ENCODE data around the gene ZNF774. TPM values are rescaled to one million over a fixed set of nuclear protein-coding genes. Genes with fewer than 3 reads are reported as not detected.
A peak's percentile ranks its signal among the peaks of the same experiment; 100 is the strongest.

ZNF774 gene
- total and polyA plus RNA-seq, 8 donors = 0.58 to 7.1 (median 2.3) TPM

DNA sequence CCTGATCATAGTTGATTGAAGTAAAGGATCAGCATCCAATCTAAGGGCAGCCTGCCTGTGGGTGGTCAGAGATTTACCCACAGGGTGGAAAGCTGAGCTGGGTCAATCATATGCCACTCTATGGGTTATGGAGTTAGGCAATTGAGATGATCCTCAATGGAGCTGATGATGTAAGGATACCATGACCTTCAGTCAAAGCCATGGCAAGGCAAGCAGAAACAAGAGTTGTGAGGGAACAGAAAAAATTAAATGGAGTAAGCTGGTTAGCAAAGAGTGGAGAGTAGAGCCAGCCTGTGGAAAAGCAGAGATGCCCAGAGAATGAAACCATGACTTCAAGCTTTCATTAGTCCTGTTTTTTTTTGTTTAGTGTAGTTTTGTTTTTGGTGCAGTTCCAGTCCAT, 30.2 kb downstream of the ZNF774 start:
- no peak overlapping the region for H3K4me3 ChIP-seq
- no peak overlapping the region for H3K27ac ChIP-seq
- peaks cover 0 to 14% (median 12%) of the 10 kb centered on the region in 4 donors for H3K9me3 ChIP-seq
- DNase-seq = no peak
- no peaks in the 10 kb centered on the region for H3K27me3 ChIP-seq
- intact Hi-C loops (cut with DNase I; ENCODE audit: low total_unique reads) = no loop called here
- no peaks in the 10 kb centered on the region for H3K36me3 ChIP-seq
- no peak for TF ChIP-seq EP300 (IDR thresholded peaks at IDR 0.05)
- H3K4me1 ChIP-seq = peaks cover 0 to 2% (median 0%) of the 10 kb centered on the region in 4 donors

DNA sequence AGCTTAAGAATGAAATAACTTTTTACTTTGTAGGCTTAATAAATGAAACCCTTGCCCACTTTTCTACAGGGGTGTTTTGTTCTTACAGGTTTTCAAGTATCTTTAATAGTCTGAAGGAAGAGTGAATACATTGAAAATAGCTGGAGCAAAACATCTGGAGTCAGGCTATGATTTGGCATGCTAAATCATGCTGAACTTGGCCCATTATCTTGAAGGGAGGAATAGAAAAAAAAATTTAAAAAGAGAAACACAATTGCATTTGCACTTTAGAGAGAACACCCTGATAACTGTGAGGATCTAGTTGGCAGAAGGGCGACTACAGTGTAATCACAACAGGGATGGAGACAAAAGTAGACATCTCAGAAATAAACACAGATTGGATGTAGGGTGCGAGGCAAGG, 34.1 kb downstream of the ZNF774 start:
- WGBS, 5 donors = 65 to 81% (median 66%) methylated on average over 2 of the region's 2 CpGs
- intact Hi-C loops (cut with DNase I; ENCODE audit: low total_unique reads) = no loop called here
- no peak for DNase-seq
- no peak overlapping the region for H3K4me3 ChIP-seq
- peaks cover 6 to 7% (median 6%) of the 10 kb centered on the region in 4 donors for H3K36me3 ChIP-seq
- H3K27ac ChIP-seq = peak overlapping the region in 3 of 5 donors; percentile 11 to 20 (median 17)
- TF ChIP-seq POLR2AphosphoS5 (IDR thresholded peaks at IDR 0.05) = no peak
- TF ChIP-seq POLR2A (IDR thresholded peaks at IDR 0.05) = no peak
- TF ChIP-seq EP300 (IDR thresholded peaks at IDR 0.05) = no peak
- TF ChIP-seq, protein P1, sequence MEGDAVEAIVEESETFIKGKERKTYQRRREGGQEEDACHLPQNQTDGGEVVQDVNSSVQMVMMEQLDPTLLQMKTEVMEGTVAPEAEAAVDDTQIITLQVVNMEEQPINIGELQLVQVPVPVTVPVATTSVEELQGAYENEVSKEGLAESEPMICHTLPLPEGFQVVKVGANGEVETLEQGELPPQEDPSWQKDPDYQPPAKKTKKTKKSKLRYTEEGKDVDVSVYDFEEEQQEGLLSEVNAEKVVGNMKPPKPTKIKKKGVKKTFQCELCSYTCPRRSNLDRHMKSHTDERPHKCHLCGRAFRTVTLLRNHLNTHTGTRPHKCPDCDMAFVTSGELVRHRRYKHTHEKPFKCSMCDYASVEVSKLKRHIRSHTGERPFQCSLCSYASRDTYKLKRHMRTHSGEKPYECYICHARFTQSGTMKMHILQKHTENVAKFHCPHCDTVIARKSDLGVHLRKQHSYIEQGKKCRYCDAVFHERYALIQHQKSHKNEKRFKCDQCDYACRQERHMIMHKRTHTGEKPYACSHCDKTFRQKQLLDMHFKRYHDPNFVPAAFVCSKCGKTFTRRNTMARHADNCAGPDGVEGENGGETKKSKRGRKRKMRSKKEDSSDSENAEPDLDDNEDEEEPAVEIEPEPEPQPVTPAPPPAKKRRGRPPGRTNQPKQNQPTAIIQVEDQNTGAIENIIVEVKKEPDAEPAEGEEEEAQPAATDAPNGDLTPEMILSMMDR (IDR thresholded peaks at IDR 0.05) = no peak
- no peaks in the 10 kb centered on the region for H3K9me3 ChIP-seq
- peaks cover 18 to 27% (median 23%) of the 10 kb centered on the region in 4 donors for H3K4me1 ChIP-seq
- H3K27me3 ChIP-seq = no peaks in the 10 kb centered on the region

DNA sequence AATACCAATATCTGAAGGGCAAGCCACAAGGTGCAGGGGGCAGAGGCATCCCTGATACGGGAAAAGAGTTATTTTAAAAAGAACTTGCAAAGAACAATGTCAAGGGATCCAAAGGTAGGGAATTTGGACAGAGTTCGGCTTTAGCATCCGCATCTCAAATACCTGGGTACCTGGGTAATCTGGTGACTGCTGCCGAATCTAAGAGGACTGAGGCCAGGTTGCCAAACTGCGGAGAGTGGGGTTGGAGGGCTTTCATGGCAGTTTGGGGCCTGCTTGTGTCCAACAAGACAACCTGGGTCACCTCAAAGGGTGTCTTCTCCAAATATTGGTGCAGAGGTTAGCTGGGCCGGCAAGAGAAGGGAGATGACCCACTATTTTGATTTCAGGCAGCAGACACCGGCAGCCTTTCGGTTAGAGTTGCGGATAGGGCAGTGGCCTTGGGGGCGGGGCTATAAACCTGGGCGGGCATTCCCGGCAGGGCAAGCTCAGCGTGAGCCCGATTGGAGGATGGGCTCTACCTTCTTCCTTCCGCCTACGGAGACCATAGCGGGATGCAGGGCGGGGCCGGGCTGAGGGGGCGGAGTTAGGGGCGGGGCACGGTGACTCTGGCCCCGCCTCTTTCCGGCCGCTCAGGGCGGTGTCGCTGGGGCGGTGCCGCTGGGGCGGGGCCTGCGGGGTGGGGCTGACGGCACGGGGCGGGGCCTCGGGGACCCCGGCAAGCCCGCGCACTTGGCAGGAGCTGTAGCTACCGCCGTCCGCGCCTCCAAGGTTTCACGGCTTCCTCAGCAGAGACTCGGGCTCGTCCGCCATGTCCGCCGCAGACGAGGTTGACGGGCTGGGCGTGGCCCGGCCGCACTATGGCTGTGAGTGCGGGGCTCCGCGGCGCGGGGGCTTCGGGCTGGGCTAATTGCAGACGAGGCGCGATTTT, 35.7 kb downstream of the ZNF774 start, which contains the start of gene IQGAP1:
Gene IQGAP1, plus strand, starts transcription at position 709 of the 928 bp plus-strand sequence. Its CDS starts 100 bp downstream, at position 809.
- intact Hi-C loops (cut with DNase I; ENCODE audit: low total_unique reads) = no loop called here
- WGBS, 5 donors = 3 to 8% (median 5%) methylated on average over 29 to 62 of the region's 62 CpGs
- TF ChIP-seq EP300 (IDR thresholded peaks at IDR 0.05) (no peak), POLR2A (IDR thresholded peaks at IDR 0.05) (peak in 2 of 4 donors; percentile 43 to 77), POLR2AphosphoS5 (IDR thresholded peaks at IDR 0.05) (peak; percentile 79 to 99 (median 98))

DNA sequence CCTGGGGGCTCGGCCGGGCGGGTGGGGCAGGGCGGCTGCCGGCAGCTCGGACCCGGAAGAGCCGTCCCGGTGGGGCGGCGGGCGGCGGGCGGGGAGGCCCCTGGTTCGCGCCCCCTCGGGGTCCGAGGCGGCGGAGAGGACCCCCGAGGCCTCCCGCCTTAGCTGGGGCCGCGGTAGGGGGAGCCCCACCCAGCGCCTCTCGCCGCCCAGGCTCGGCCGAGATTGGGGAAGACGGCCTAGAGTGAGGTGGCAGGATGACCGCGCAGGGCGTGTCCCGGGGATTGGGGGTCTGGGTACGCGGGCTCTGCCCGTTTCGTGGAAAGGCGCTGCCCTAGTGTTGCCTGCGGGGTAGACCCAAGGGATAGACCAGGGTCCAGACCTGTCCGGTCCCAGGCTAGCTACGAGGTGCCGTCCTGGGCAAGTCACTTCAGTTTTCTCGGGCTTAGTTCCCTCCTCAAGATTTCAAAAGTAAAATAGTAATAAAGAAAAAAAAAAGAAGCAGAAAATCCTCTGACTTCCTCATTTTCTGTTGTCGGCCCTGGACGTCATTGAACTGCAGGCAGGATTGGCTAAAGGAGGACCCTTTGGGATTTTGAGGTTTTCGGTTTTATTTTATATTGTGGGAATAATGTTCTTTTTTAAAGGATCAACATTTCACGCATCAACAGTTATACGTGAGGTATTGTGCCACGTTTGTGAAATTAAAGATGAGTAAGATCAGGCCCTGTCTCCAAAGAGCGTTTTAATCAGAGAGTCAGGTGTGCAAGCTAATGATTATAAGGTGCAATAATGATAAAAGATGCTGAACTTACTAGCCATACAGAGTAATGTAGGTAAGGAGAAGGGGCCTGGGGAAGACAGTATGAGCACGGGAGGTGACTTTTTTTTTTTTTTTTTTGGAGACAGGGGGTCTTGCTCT, 36.6 kb downstream of the ZNF774 start:
- intact Hi-C loops (cut with DNase I; ENCODE audit: low total_unique reads) = no loop called here
- 0 to 2% (median 1%) methylated on average over 17 to 52 of the region's 52 CpGs for WGBS, 5 donors
- peak overlapping the region; percentile 71 to 99 (median 92) for H3K4me3 ChIP-seq
- H3K4me1 ChIP-seq = peaks cover 28 to 52% (median 46%) of the 10 kb centered on the region in 4 donors
- H3K27ac ChIP-seq = peak overlapping the region; percentile 99 to 100 (median 99)
- no peaks in the 10 kb centered on the region for H3K27me3 ChIP-seq
- H3K9me3 ChIP-seq = no peaks in the 10 kb centered on the region
- H3K36me3 ChIP-seq = peaks cover 10 to 26% (median 18%) of the 10 kb centered on the region in 4 donors
- peak; percentile 58 to 87 for DNase-seq
- TF ChIP-seq POLR2A (IDR thresholded peaks at IDR 0.05) = no peak
- TF ChIP-seq EP300 (IDR thresholded peaks at IDR 0.05) = no peak
- TF ChIP-seq POLR2AphosphoS5 (IDR thresholded peaks at IDR 0.05) = no peak
- TF ChIP-seq, protein P1 (IDR thresholded peaks at IDR 0.05) = no peak

More for the DNA sequence above, 35.7 kb downstream of the ZNF774 start, which contains the start of gene IQGAP1:
- peaks cover 10 to 21% (median 16%) of the 10 kb centered on the region in 4 donors for H3K36me3 ChIP-seq
- H3K9me3 ChIP-seq = no peaks in the 10 kb centered on the region
- H3K4me1 ChIP-seq = peaks cover 28 to 43% (median 37%) of the 10 kb centered on the region in 4 donors
- H3K4me3 ChIP-seq = peak within 1 kb of the TSS; percentile 71 to 99 (median 92)
- H3K27ac ChIP-seq = peak within 1 kb of the TSS; percentile 99 to 100 (median 99)
- peak; percentile 98 for DNase-seq
- H3K27me3 ChIP-seq = no peaks in the 10 kb centered on the region
